ENCODE measurements around the gene FOXF2. TPM values are rescaled to one million over a fixed set of nuclear protein-coding genes. Genes with fewer than 3 reads are reported as not detected.

Gene FOXF2
- total RNA-seq, 1 donor from 2014 or later: 0.12 TPM

DNA sequence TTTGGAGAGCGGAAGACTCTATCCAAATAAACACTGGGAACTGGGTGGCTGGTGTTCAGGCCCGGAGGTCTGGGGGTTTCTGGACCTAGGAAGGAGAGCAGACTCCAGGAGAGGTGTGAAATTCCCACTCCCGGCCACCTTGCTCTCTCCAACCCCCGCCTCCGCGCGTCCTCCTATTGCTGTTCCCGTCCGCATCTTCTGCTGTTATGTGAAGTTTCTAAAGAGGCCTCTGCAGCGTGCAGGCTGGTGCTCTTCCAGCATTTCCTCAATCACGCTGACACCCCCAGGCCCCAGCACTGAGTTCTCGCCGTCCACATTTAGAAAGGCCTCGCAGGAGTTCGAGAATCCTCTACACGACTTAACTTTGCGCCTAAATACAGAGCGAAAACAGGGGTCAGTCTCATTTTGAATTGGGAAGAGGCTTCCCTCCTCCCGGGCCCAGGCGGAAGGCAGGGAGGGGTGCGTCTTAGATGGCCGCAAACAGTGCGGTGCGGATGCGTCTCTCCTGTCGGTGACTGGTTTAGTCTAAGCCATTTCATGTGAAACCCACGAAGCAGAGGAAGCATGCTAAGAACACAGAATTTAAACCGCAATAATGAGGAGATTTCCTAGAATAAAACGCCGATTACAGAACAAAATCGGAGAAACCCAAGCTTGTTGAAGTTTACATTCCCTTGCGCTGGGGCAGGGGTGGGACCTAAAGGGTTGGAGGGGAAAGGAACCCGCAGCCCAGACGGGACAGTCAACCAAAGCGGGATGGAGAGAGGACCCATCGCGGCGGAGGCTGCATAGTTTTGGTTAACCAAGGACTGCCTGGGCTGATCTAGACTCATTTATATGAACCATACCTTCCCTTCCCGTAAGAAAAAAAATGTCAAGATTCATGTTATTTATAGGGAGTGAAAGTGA is 4.0 kb upstream of the FOXF2 start:
- peaks cover 62% of the 10 kb centered on the region for H3K27me3 Mint-ChIP-seq (ENCODE audit: low read depth)
- no peak overlapping the region for H3K4me3 Mint-ChIP-seq (ENCODE audit: unreplicated experiment)
- TF ChIP-seq, protein P1, sequence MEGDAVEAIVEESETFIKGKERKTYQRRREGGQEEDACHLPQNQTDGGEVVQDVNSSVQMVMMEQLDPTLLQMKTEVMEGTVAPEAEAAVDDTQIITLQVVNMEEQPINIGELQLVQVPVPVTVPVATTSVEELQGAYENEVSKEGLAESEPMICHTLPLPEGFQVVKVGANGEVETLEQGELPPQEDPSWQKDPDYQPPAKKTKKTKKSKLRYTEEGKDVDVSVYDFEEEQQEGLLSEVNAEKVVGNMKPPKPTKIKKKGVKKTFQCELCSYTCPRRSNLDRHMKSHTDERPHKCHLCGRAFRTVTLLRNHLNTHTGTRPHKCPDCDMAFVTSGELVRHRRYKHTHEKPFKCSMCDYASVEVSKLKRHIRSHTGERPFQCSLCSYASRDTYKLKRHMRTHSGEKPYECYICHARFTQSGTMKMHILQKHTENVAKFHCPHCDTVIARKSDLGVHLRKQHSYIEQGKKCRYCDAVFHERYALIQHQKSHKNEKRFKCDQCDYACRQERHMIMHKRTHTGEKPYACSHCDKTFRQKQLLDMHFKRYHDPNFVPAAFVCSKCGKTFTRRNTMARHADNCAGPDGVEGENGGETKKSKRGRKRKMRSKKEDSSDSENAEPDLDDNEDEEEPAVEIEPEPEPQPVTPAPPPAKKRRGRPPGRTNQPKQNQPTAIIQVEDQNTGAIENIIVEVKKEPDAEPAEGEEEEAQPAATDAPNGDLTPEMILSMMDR (IDR thresholded peaks at IDR 0.05): no peak
- no peaks in the 10 kb centered on the region for H3K36me3 Mint-ChIP-seq (ENCODE audit: low read depth)
- DNase-seq (ENCODE audit: low spot score): no peak
- H3K27ac Mint-ChIP-seq (ENCODE audit: unreplicated experiment): no peak overlapping the region
- H3K4me1 Mint-ChIP-seq (ENCODE audit: low read depth): peaks cover 31% of the 10 kb centered on the region
- H3K9me3 Mint-ChIP-seq (ENCODE audit: low read depth): no peaks in the 10 kb centered on the region

DNA sequence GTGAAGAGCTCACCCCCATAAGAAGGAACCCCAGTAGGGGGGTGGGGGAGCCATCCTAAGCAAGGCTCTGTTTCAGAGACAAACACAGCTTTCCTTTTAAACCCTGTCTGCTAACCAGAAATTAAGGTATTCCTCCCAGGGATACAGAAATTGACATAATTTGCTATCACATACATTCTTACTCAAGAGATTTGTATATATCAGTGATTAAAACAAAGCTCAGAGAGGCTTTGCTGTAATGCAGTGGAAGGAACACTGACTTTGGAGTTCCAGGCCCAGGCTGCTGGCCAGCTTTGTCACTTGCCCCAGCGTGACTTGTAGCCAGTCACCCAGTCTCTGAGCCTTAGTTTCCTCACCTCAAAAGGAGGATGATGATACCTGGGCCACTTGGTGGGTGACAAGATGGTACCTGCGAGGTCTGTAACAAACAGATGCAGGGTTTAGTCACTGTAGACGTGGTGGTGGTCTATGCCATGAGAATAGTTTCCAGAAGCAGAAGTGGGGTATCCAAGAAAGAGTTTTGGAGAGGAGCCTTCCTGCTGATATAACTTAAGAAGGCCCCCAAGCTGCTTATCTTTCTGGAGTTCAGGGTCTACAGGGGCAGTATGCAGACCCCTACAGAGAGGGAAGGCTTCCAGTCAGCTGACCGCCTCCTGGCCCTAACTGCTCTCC is 3.2 kb upstream of the FOXF2 start:
- H3K27ac Mint-ChIP-seq (ENCODE audit: unreplicated experiment): no peak overlapping the region
- H3K27me3 Mint-ChIP-seq (ENCODE audit: low read depth): peaks cover 58% of the 10 kb centered on the region
- H3K4me1 Mint-ChIP-seq (ENCODE audit: low read depth): peaks cover 30% of the 10 kb centered on the region
- no peaks in the 10 kb centered on the region for H3K36me3 Mint-ChIP-seq (ENCODE audit: low read depth)
- DNase-seq (ENCODE audit: low spot score): no peak
- TF ChIP-seq, protein P1 (IDR thresholded peaks at IDR 0.05): no peak
- H3K4me3 Mint-ChIP-seq (ENCODE audit: unreplicated experiment): no peak overlapping the region
- no peaks in the 10 kb centered on the region for H3K9me3 Mint-ChIP-seq (ENCODE audit: low read depth)

DNA sequence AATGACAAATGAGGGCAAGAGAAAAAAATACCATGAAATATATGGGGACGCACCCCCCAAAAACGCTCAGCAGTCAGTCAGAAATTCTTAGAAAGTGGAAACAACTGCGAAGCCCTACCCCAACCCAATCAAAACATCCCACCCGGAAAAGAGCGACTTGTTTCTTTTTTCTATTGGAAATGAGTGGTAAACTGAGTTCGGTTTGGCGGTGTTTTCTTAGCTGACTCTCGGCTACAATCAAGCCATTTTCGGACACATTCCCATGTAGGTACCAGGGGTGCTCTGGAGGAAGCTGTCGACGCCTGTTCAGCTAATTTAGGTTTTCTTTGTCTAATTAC is 1.9 kb upstream of the FOXF2 start:
- DNase-seq (ENCODE audit: low spot score): no peak
- Mint-ChIP-seq H3K4me3 (ENCODE audit: unreplicated experiment) (no peak overlapping the region), H3K4me1 (ENCODE audit: low read depth) (peaks cover 26% of the 10 kb centered on the region), H3K27ac (ENCODE audit: unreplicated experiment) (no peak overlapping the region), H3K9me3 (ENCODE audit: low read depth) (no peaks in the 10 kb centered on the region), H3K36me3 (ENCODE audit: low read depth) (no peaks in the 10 kb centered on the region), H3K27me3 (ENCODE audit: low read depth) (peaks cover 69% of the 10 kb centered on the region)
- TF ChIP-seq, protein P1 (IDR thresholded peaks at IDR 0.05): no peak

DNA sequence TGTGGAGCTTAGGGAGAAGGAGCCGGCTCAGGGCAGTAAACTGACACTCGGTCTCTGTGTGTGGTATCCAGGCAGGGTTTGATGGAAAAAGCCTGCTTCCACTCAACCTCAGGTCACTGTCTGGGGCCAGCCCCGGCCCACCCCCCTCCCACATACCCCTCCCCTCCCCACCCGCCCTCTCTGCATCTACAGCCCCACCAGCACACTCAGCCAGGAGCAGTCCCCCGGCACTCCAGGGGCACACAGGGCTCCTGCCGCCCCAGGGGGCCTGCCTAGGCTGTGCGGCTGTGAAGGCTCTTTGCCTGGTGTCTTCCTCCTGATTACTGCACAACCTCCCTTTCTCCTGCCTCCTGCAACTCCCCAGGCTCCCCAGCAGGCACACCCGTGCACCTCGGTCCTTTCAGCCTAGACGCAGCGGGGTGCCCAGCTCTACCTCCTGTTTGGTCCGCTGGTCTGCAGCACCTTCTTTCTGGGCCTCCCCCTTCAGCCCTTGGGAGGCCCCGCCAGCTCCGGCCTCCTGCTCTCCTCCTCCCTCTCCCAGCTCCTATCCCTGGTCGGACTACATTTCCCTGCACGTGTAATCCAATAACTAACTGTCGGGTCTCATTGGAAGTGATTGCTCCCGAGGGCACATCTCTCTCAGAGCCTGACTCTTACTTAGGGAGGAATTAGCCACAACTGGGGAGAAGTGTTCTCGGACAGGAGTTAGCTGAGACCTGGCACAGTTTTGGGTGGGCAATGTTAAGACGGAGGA is 1.3 kb upstream of the FOXF2 start:
- Mint-ChIP-seq H3K9me3 (ENCODE audit: low read depth) (no peaks in the 10 kb centered on the region), H3K27me3 (ENCODE audit: low read depth) (peaks cover 70% of the 10 kb centered on the region), H3K4me1 (ENCODE audit: low read depth) (peaks cover 26% of the 10 kb centered on the region), H3K36me3 (ENCODE audit: low read depth) (no peaks in the 10 kb centered on the region), H3K27ac (ENCODE audit: unreplicated experiment) (no peak overlapping the region), H3K4me3 (ENCODE audit: unreplicated experiment) (no peak overlapping the region)
- DNase-seq (ENCODE audit: low spot score): no peak
- TF ChIP-seq, protein P1 (IDR thresholded peaks at IDR 0.05): no peak

All from chondrocyte (in vitro differentiated cells).